Urinary bladder (tissue), 4 donors: ENCODE results near the gene KAT2A. TPM values are rescaled to one million over a fixed set of nuclear protein-coding genes. Genes with fewer than 3 reads are reported as not detected.
A peak's percentile ranks its signal among the peaks of the same experiment; 100 is the strongest.

Experiments used
- DNase-seq: peaks from one replicate; pipeline ENCODE4 v3.0.0-alpha.2; 2015; ENCODE audit errors: extremely low spot score
- H3K27ac ChIP-seq: one replicate; pipeline ENCODE4 v1.5.1; 2013; ENCODE audit warnings: low read depth, mild to moderate bottlenecking, moderate library complexity
- H3K36me3 ChIP-seq: one replicate; pipeline ENCODE4 v1.6.1; 2013; ENCODE audit warnings: mild to moderate bottlenecking, moderate library complexity; ENCODE audit not compliant: insufficient read depth
- H3K4me1 ChIP-seq: one replicate; pipeline ENCODE4 v1.6.1; 2013; ENCODE audit warnings: mild to moderate bottlenecking, moderate library complexity; ENCODE audit not compliant: insufficient read depth
- H3K4me3 ChIP-seq: one replicate; pipeline ENCODE4 v1.5.1; 2013; ENCODE audit warnings: low read depth, low read length
- WGBS: extraction: QIAGEN DNeasy Blood & Tissue Kit; methylation state at CpG from one replicate; pipeline ENCODE4 v1.1.7; 2013; 5-methylcytosine and 5-hydroxymethylcytosine counted together
- polyA plus RNA-seq: library from polyadenylated mRNA; stranded (reverse); fragments of 200-250 nt; gene quantifications from one replicate; pipeline ENCODE4 v1.2.3, GENCODE V29; 2013
- total RNA-seq: library from RNA; depleted of rRNA; stranded (reverse); fragments of >200 nt; gene quantifications from one replicate; pipeline ENCODE4 v1.2.3, GENCODE V29; 2014
- donor health status: healthy with polysubstance abuse.
- donor health status: healthy.

The KAT2A gene
- total and polyA plus RNA-seq, 2 donors: 14.1 to 44.3 TPM

DNA sequence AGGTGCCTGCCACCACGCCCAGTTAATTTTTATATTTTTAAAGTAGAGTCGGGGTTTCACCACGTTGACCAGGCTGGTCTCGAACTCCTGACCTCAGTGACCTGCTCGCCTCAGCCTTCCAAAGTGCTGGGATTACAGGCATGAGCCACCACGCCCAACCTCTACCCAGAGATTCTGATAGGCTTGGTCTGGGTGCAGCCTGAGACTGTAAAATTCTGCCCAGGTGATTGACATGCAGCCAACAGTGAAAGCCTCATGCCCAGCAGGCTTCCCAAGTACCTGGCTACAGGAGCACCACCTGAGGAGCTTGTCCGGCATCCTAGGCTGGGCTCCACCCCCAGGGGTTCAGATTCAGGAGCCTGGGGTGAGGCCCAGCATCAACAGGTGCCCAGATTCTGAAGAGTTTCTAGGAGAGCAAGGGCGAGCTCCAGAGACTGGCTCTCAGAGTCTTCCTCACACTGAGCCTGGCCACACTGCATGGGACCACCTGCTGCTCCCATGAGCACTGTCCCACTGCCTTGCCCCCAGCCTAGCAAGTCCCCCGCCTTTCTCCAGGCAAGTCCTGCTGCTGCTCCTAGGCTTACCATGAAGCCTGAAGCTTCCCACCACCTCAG, 39.5 kb downstream of the KAT2A start:
- no peaks in the 10 kb centered on the region for H3K36me3 ChIP-seq
- no peak overlapping the region for H3K4me3 ChIP-seq
- no peak for DNase-seq
- WGBS: 84% methylated on average over 9 of the region's 9 CpGs
- no peak overlapping the region for H3K27ac ChIP-seq
- H3K4me1 ChIP-seq: no peaks in the 10 kb centered on the region

DNA sequence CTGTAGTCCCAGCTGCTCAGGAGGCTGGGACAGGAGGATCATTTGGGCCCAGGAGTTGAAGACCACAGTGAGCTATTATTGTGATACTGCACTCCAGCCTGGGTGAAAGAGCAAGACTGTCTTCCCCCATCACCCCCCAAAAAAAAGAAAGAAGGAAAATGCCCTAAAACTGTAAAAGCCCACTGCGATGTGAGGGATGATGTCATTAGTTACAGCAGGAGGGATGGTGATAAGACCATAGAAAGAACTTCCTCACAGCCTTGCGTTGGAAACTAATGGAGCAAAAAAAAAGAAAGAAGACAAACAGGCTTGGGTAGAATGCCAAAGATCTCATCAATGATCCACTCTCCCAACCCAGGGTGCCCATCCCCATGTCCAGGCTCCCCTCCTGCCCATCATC, 41.6 kb downstream of the KAT2A start:
- H3K4me3 ChIP-seq: no peak overlapping the region
- DNase-seq: no peak
- WGBS: 67% methylated on average over 2 of the region's 2 CpGs
- no peaks in the 10 kb centered on the region for H3K36me3 ChIP-seq
- H3K27ac ChIP-seq: no peak overlapping the region
- no peaks in the 10 kb centered on the region for H3K4me1 ChIP-seq

DNA sequence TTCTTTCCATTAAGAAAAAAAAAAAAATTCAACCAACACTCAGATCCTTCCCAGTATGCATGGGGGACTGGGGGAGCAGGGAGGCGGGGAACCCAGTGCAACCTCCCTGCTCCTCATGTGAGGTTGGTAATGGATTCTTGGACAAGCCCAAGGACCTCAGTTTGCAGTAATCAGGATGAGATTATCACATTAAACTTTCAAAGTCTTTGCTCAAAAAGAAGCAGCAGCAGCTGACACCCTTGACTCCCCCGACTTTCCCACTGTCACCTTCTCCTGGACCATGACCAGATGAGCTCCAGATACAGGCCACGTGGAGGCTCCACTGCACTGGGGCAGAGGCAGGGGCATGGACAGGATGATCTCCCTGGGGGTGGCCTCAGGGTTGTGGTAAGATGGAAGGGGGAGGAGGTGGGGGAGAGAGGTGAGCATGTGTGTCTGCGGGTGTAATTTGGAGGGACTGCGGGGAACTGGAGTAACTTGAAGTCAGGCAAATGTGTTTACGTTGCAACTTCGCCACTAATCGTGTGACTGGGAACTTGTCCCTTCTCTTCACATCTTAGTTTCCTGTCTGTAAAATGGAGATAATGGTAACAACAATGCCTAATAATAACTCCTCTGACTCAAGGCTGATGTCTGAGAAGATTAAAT, 42.6 kb downstream of the KAT2A start:
- H3K36me3 ChIP-seq: no peaks in the 10 kb centered on the region
- H3K27ac ChIP-seq: no peak overlapping the region
- no peak for DNase-seq
- no peaks in the 10 kb centered on the region for H3K4me1 ChIP-seq
- no peak overlapping the region for H3K4me3 ChIP-seq
- 38% methylated on average over 8 of the region's 8 CpGs for WGBS

DNA sequence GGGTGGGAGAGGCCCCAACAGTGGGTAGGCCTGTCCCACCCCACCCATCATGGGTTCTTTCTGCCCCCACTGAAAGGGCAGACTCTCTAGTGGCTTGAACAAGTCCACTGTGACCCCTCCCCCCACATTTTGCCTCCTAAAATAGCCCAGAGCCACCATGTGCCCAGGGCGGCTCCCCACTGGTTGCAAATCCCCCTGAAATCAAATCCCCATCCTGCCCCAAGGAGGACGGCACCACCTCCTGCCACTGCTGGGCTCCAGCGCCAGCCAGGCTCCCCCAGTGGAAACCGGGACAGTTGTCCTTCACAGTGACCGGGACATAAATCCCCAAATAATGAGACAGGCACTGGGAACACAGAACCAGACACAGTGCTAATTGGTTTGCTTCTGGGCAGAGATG, 43.4 kb downstream of the KAT2A start:
- 74% methylated on average over 5 of the region's 5 CpGs for WGBS
- H3K4me3 ChIP-seq: no peak overlapping the region
- no peaks in the 10 kb centered on the region for H3K36me3 ChIP-seq
- no peaks in the 10 kb centered on the region for H3K4me1 ChIP-seq
- DNase-seq: no peak
- no peak overlapping the region for H3K27ac ChIP-seq

DNA sequence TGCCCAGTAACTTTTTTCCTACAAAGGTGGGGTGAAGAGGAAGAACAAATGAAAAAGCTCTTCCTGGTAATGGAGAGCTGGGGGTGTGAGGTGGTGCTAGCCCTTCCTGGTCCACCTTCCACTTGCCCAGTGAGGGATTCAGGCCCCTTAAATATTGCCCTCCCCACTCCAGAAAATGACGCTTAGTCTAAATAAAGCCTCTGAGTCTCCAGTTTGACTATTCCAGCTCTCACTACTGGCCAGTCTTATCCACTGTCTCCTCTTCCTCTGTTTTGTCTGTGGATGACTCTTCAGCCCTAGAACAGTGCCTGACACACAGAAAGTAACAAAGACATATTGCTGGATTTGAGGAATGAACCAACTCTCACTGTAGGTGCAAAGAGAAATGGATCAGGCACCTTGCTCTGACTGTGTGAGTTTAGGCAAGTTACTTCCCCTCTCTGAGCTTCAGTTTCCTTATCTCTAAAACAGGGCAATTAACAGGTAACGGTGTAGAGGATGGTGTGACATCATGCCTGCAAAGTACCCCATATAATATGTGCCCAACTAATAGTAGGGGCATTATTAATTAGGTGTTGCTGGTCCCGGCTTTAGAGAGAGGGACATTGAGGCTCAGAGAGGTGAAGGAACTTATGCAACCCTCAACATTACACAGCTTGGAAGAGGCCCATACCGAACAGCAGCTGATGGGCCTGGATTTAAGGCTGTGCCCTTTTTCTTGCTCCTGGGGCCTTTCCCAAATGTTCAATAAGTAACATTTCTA, 44.2 kb downstream of the KAT2A start:
- no peak for DNase-seq
- H3K27ac ChIP-seq: no peak overlapping the region
- no peaks in the 10 kb centered on the region for H3K36me3 ChIP-seq
- WGBS: 76% methylated on average over 4 of the region's 4 CpGs
- peaks cover 2% of the 10 kb centered on the region for H3K4me1 ChIP-seq
- no peak overlapping the region for H3K4me3 ChIP-seq

DNA sequence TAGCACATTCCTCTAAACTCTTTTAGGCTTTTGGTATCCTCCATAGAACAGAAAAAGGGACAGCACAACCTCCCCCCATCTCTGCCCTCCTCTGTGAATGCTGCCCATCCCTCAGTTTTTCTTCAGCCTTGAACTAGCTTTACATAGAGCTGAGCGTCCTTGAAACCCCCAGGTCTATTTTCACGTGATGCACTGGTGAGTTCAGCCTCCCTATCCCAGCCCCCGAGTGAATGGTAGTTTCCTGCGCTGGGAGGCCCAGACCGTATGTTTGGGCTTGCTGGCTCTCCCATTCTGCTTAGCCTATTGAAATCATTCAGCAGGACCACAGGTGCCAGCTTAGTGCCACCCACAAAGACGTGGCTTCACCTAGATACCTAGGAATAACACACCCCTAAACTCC, 45.4 kb downstream of the KAT2A start:
- Histone ChIP-seq H3K4me3 (no peak overlapping the region), H3K27ac (no peak overlapping the region), H3K36me3 (no peaks in the 10 kb centered on the region), H3K4me1 (peaks cover 2% of the 10 kb centered on the region)
- 73% methylated on average over 6 of the region's 6 CpGs for WGBS
- DNase-seq: no peak

DNA sequence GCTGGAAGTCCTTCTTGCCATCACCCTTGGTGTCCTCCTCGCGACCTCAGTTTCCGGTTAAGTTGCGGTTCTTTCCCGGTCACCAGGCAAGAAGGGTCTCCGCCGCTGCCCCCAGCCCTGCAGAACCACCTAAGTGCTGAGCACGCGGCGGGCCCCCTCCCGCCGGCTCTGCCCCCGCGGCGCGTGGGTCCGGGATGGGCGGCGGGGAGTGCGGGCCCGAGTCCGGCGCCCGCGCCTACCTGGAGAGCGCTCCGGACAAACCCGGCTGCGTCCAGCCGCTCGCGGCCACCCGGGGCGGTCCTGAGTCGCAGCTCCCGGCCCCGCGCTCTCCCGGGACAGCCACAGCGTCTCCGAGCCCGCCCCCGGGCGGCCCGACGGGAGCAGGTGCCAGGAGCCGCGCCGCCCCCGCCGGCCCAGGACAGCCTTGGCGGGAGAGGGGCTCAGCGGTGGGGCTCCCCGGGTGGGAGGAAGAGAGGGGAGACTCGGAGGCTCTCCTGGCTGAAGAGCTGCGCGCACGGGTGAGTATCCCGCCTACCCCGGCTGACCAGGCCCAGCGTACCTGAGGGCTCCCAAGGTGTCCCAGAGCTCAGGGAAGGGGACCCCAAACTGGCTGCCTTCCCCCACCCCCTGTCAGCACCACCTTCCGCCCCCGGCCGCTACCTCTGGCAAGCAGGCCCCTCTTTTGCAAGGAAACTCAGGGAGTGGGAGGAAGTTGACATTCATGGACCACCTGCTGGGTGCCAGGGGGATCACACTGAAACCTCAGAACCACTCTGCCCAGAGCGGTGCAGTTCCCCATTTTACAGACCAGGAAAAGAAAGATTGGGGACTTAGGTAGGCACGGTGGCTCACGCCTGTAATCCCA, 48.6 kb downstream of the KAT2A start:
- H3K27ac ChIP-seq: no peak overlapping the region
- peaks cover 2% of the 10 kb centered on the region for H3K4me1 ChIP-seq
- H3K36me3 ChIP-seq: no peaks in the 10 kb centered on the region
- H3K4me3 ChIP-seq: peak overlapping the region; percentile 22
- 6% methylated on average over 66 of the region's 67 CpGs for WGBS
- no peak for DNase-seq

DNA sequence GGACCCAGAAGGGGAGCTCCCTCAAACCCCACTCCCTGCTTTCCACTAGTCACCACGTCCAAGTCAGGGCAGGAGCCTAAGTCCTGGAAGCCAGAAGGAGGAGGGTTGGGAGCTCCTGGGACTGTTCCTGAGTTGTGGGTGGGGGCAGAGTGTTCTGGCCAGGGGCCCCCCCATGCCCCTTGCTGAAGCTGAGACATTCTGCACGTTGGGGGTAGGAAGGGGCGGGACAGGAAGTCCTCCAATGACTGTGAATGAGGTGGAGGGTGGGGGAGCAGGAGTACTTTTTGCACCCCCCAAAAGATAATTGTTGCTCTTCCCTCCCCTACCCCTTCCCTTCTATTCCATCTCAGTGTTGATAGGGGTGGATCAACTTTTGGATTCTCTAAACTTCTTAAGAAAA, 49.4 kb downstream of the KAT2A start:
- WGBS: 19% methylated on average over 3 of the region's 3 CpGs
- Histone ChIP-seq H3K27ac (no peak overlapping the region), H3K4me3 (peak overlapping the region; percentile 22), H3K36me3 (no peaks in the 10 kb centered on the region), H3K4me1 (peaks cover 2% of the 10 kb centered on the region)
- DNase-seq: no peak

DNA sequence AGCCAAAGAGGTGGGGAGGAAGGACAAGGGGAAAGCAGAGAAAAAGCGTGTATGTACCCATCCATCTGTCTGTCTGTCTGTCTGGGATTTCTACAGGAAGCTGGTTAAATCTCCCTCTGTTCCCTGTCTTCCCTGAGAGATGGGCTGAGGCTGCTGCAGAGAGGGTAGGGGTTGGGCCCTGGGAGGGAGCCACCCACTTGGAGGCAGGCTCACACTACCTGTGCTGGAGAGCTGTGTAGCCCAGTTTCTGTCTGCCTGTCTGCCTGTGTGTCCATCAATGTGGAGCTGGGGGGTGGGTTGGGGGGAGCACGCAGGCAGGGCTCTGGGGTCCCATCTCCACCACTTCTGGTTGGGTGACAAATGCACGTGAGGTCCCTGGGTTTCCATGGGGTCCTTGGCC, 52.2 kb downstream of the KAT2A start:
- Histone ChIP-seq H3K4me1 (peaks cover 2% of the 10 kb centered on the region), H3K4me3 (no peak overlapping the region), H3K27ac (no peak overlapping the region), H3K36me3 (no peaks in the 10 kb centered on the region)
- WGBS: 76% methylated on average over 3 of the region's 3 CpGs
- no peak for DNase-seq

DNA sequence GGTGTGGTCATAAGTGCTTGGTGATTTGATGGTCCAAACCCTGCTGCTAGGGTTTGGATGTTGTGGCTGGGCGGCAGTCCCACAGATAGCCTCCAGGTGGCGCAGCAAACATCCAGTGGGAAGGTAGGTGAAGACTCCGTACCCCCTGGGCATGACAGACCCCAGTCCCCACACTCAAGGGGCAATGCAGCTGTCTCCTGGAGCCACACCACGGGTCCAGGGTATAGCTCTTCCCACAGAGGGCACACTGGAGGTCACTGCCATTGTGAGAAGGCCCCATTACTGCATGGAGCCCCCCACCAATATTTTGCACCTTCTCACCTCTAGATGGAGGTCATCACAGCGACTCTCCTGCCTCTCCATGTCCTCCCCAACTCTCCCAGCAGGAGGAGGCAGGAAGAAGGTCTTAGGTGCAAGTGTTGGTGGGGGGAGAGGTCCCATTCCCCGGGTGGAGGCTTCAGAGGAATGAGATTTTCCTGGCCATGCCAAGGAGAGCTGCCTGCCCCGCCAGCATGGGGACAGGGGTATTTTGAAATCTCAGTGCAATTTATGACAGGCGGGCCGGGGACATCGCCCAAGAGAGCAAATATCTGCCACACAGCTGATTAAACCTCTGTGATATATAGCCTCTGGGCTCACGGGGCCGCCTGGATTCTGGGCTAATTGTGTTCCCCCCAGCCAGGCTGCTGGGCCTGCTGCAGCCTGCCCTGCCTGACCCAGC, 53.6 kb downstream of the KAT2A start:
- 36% methylated on average over 12 of the region's 12 CpGs for WGBS
- H3K4me3 ChIP-seq: no peak overlapping the region
- DNase-seq: no peak
- peaks cover under 1% of the 10 kb centered on the region for H3K4me1 ChIP-seq
- H3K36me3 ChIP-seq: no peaks in the 10 kb centered on the region
- no peak overlapping the region for H3K27ac ChIP-seq

DNA sequence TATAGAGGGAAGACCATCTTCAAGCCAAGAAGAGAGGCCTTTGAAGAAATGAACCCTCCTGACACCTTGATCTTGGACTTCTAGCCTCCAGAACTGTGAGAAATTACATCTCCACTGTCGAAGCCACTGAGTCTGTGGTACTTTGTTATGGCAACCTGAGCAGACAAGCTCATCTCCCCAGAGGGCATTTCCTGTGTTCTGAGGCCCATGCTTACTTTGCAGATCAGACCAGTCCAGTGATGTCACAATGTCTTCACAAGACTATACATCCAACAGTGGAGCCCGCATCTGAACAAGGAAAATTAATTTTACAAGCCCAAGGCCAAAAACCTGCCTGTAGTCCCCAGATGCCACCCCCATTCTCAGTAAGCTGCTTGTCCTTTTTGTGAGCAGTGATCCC, 56.0 kb downstream of the KAT2A start:
- Histone ChIP-seq H3K4me1 (no peaks in the 10 kb centered on the region), H3K36me3 (no peaks in the 10 kb centered on the region), H3K4me3 (no peak overlapping the region), H3K27ac (no peak overlapping the region)
- DNase-seq: no peak
- WGBS: 68% methylated on average over 2 of the region's 2 CpGs
